ENCODE data around the gene APLN. TPM values are rescaled to one million over a fixed set of nuclear protein-coding genes. Genes with fewer than 3 reads are reported as not detected.

Gene APLN, protein sequence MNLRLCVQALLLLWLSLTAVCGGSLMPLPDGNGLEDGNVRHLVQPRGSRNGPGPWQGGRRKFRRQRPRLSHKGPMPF
- 1.2 TPM for polyA plus RNA-seq (2013, experiment 1 of 2)
- polyA plus RNA-seq (2013, experiment 2 of 2): 1.4 TPM

- H3K23ac ChIP-seq (ENCODE audit: low read depth, low read length, poor library complexity): no peak within 1 kb of the TSS
- peak within 1 kb of the TSS; percentile 77 for H3K4me2 ChIP-seq (ENCODE audit: insufficient read depth, low read length, poor library complexity, severe bottlenecking)
- H3K9ac ChIP-seq (ENCODE audit: low read depth, low read length, poor library complexity): peak within 1 kb of the TSS; percentile 60
- no peaks in the 10 kb centered on the region for H3K79me1 ChIP-seq (ENCODE audit: low read depth, low read length)
- no peaks in the 10 kb centered on the region for H3K36me3 ChIP-seq (replicated peaks in 1 of 2; ENCODE audit: control insufficient read depth in 2 of 2, insufficient read depth in 2 of 2, low read length in 2 of 2)
- no CpG with 5 or more reads among the region's 67 CpGs for WGBS, 2 donors (ENCODE audit: extremely low coverage in 2 of 2, insufficient read length in 2 of 2, insufficient replicate concordance in 1 of 2)
- H3K4me3 ChIP-seq (ENCODE audit: low read length in 2 of 2): peak within 1 kb of the TSS; percentile 56 to 76
- H2BK15ac ChIP-seq (ENCODE audit: low read length): no peak within 1 kb of the TSS
- H2BK120ac ChIP-seq (ENCODE audit: low read depth, low read length): no peak within 1 kb of the TSS
- H2AK5ac ChIP-seq (ENCODE audit: low read depth, low read length): no peak within 1 kb of the TSS
- peaks cover 8% of the 10 kb centered on the region in 2 donors for H3K4me1 ChIP-seq (ENCODE audit: control insufficient read depth in 2 of 2, insufficient read depth in 1 of 2, low read depth in 1 of 2, low read length in 2 of 2)
- no peak within 1 kb of the TSS for H3K14ac ChIP-seq (ENCODE audit: low read length)
- H4K8ac ChIP-seq (ENCODE audit: low read depth, low read length): no peak within 1 kb of the TSS
- H4K91ac ChIP-seq (ENCODE audit: low read depth, low read length, poor library complexity): no peak within 1 kb of the TSS
- peaks cover 0 to 2% of the 10 kb centered on the region in 2 donors for H3K9me3 ChIP-seq (replicated peaks in 1 of 2; ENCODE audit: control insufficient read depth in 2 of 2, insufficient read depth in 1 of 2, low read depth in 1 of 2, low read length in 2 of 2)
- H3K4ac ChIP-seq (ENCODE audit: low read length): no peak within 1 kb of the TSS
- peaks cover 0 to 17% (median 0%) of the 10 kb centered on the region in 3 experiments for H3K27me3 ChIP-seq (ENCODE audit: control insufficient read depth in 3 of 3, insufficient read depth in 3 of 3, low read depth in 1 of 3, low read length in 3 of 3)
- no peak within 1 kb of the TSS for H2BK5ac ChIP-seq (ENCODE audit: low read length)
- peak; percentile 20 for DNase-seq (ENCODE audit: low spot score)
- H3K18ac ChIP-seq (ENCODE audit: low read length): peak within 1 kb of the TSS; percentile 85
- H2BK12ac ChIP-seq (ENCODE audit: low read length): no peak within 1 kb of the TSS
- no peak within 1 kb of the TSS for H3K27ac ChIP-seq (replicated peaks; ENCODE audit: low read length)
- peak within 1 kb of the TSS; percentile 93 for H2AFZ ChIP-seq (ENCODE audit: low read length)
These were observed at the start of gene APLN for GRCh38 chrX:129654652-129655546. APLN (minus strand) TSS chrX:129654956; CDS start chrX:129654630, 326 bp downstream.

- H3K14ac ChIP-seq (ENCODE audit: low read length): no peak overlapping the region
- no peak overlapping the region for H3K18ac ChIP-seq (ENCODE audit: low read length)
- no peaks in the 10 kb centered on the region for H3K4me1 ChIP-seq (ENCODE audit: control insufficient read depth in 2 of 2, insufficient read depth in 1 of 2, low read depth in 1 of 2, low read length in 2 of 2)
- H3K9ac ChIP-seq (ENCODE audit: low read depth, low read length, poor library complexity): no peak overlapping the region
- no peaks in the 10 kb centered on the region for H3K36me3 ChIP-seq (replicated peaks in 1 of 2; ENCODE audit: control insufficient read depth in 2 of 2, insufficient read depth in 2 of 2, low read length in 2 of 2)
- no peak overlapping the region for H3K27ac ChIP-seq (replicated peaks; ENCODE audit: low read length)
- peaks cover 0 to 7% of the 10 kb centered on the region in 2 donors for H3K9me3 ChIP-seq (replicated peaks in 1 of 2; ENCODE audit: control insufficient read depth in 2 of 2, insufficient read depth in 1 of 2, low read depth in 1 of 2, low read length in 2 of 2)
- no peak overlapping the region for H3K4me3 ChIP-seq (ENCODE audit: low read length in 2 of 2)
- no peak overlapping the region for H3K23ac ChIP-seq (ENCODE audit: low read depth, low read length, poor library complexity)
- DNase-seq (ENCODE audit: low spot score): no peak
- no peak overlapping the region for H2BK15ac ChIP-seq (ENCODE audit: low read length)
- no peak overlapping the region for H2BK12ac ChIP-seq (ENCODE audit: low read length)
- H4K91ac ChIP-seq (ENCODE audit: low read depth, low read length, poor library complexity): no peak overlapping the region
- no peak overlapping the region for H4K8ac ChIP-seq (ENCODE audit: low read depth, low read length)
- no peaks in the 10 kb centered on the region for H3K79me1 ChIP-seq (ENCODE audit: low read depth, low read length)
- H2AK5ac ChIP-seq (ENCODE audit: low read depth, low read length): no peak overlapping the region
- no peak overlapping the region for H2BK120ac ChIP-seq (ENCODE audit: low read depth, low read length)
- H2BK5ac ChIP-seq (ENCODE audit: low read length): no peak overlapping the region
- H2AFZ ChIP-seq (ENCODE audit: low read length): no peak overlapping the region
- H3K4me2 ChIP-seq (ENCODE audit: insufficient read depth, low read length, poor library complexity, severe bottlenecking): no peak overlapping the region
- peaks cover 0 to 7% (median 0%) of the 10 kb centered on the region in 3 experiments for H3K27me3 ChIP-seq (ENCODE audit: control insufficient read depth in 3 of 3, insufficient read depth in 3 of 3, low read depth in 1 of 3, low read length in 3 of 3)
- no peak overlapping the region for H3K4ac ChIP-seq (ENCODE audit: low read length)
- WGBS, 2 donors (ENCODE audit: extremely low coverage in 2 of 2, insufficient read length in 2 of 2, insufficient replicate concordance in 1 of 2): no CpG with 5 or more reads among the region's 2 CpGs
These were observed 49.7 kb upstream of the APLN start for GRCh38 chrX:129704491-129704890.

GRCh38 chrX:129701624-129702069 lies 46.9 kb upstream of the APLN start:
- no CpG with 5 or more reads among the region's 8 CpGs for WGBS, 2 donors (ENCODE audit: extremely low coverage in 2 of 2, insufficient read length in 2 of 2, insufficient replicate concordance in 1 of 2)
- no peaks in the 10 kb centered on the region for H3K9me3 ChIP-seq (replicated peaks in 1 of 2; ENCODE audit: control insufficient read depth in 2 of 2, insufficient read depth in 1 of 2, low read depth in 1 of 2, low read length in 2 of 2)

GRCh38 chrX:129700536-129700935 lies 45.8 kb upstream of the APLN start:
- H2BK12ac ChIP-seq (ENCODE audit: low read length): no peak overlapping the region
- H3K18ac ChIP-seq (ENCODE audit: low read length): no peak overlapping the region
- H2BK5ac ChIP-seq (ENCODE audit: low read length): no peak overlapping the region
- H4K8ac ChIP-seq (ENCODE audit: low read depth, low read length): no peak overlapping the region
- no peak overlapping the region for H3K4ac ChIP-seq (ENCODE audit: low read length)
- H3K9me3 ChIP-seq (replicated peaks in 1 of 2; ENCODE audit: control insufficient read depth in 2 of 2, insufficient read depth in 1 of 2, low read depth in 1 of 2, low read length in 2 of 2): no peaks in the 10 kb centered on the region
- H2BK120ac ChIP-seq (ENCODE audit: low read depth, low read length): no peak overlapping the region
- H3K4me3 ChIP-seq (ENCODE audit: low read length in 2 of 2): no peak overlapping the region
- no peak overlapping the region for H2AFZ ChIP-seq (ENCODE audit: low read length)
- no CpG with 5 or more reads among the region's 4 CpGs for WGBS, 2 donors (ENCODE audit: extremely low coverage in 2 of 2, insufficient read length in 2 of 2, insufficient replicate concordance in 1 of 2)
- H2AK5ac ChIP-seq (ENCODE audit: low read depth, low read length): no peak overlapping the region
- no peak overlapping the region for H4K91ac ChIP-seq (ENCODE audit: low read depth, low read length, poor library complexity)
- H3K23ac ChIP-seq (ENCODE audit: low read depth, low read length, poor library complexity): no peak overlapping the region
- H3K9ac ChIP-seq (ENCODE audit: low read depth, low read length, poor library complexity): no peak overlapping the region
- peaks cover 0 to 21% (median 0%) of the 10 kb centered on the region in 3 experiments for H3K27me3 ChIP-seq (ENCODE audit: control insufficient read depth in 3 of 3, insufficient read depth in 3 of 3, low read depth in 1 of 3, low read length in 3 of 3)
- DNase-seq (ENCODE audit: low spot score): no peak
- H3K4me2 ChIP-seq (ENCODE audit: insufficient read depth, low read length, poor library complexity, severe bottlenecking): no peak overlapping the region
- H3K36me3 ChIP-seq (replicated peaks in 1 of 2; ENCODE audit: control insufficient read depth in 2 of 2, insufficient read depth in 2 of 2, low read length in 2 of 2): no peaks in the 10 kb centered on the region
- H3K4me1 ChIP-seq (ENCODE audit: control insufficient read depth in 2 of 2, insufficient read depth in 1 of 2, low read depth in 1 of 2, low read length in 2 of 2): no peaks in the 10 kb centered on the region
- no peak overlapping the region for H3K27ac ChIP-seq (replicated peaks; ENCODE audit: low read length)
- no peak overlapping the region for H2BK15ac ChIP-seq (ENCODE audit: low read length)
- H3K79me1 ChIP-seq (ENCODE audit: low read depth, low read length): no peaks in the 10 kb centered on the region
- no peak overlapping the region for H3K14ac ChIP-seq (ENCODE audit: low read length)

More at GRCh38 chrX:129701624-129702069, 46.9 kb upstream of the APLN start:
- H2BK12ac ChIP-seq (ENCODE audit: low read length): no peak overlapping the region
- no peaks in the 10 kb centered on the region for H3K79me1 ChIP-seq (ENCODE audit: low read depth, low read length)
- no peak overlapping the region for H2AFZ ChIP-seq (ENCODE audit: low read length)
- H3K36me3 ChIP-seq (replicated peaks in 1 of 2; ENCODE audit: control insufficient read depth in 2 of 2, insufficient read depth in 2 of 2, low read length in 2 of 2): no peaks in the 10 kb centered on the region
- H3K4me1 ChIP-seq (ENCODE audit: control insufficient read depth in 2 of 2, insufficient read depth in 1 of 2, low read depth in 1 of 2, low read length in 2 of 2): no peaks in the 10 kb centered on the region
- H3K23ac ChIP-seq (ENCODE audit: low read depth, low read length, poor library complexity): no peak overlapping the region
- no peak overlapping the region for H3K18ac ChIP-seq (ENCODE audit: low read length)
- no peak overlapping the region for H4K91ac ChIP-seq (ENCODE audit: low read depth, low read length, poor library complexity)
- H2AK5ac ChIP-seq (ENCODE audit: low read depth, low read length): no peak overlapping the region
- peaks cover 0 to 21% (median 0%) of the 10 kb centered on the region in 3 experiments for H3K27me3 ChIP-seq (ENCODE audit: control insufficient read depth in 3 of 3, insufficient read depth in 3 of 3, low read depth in 1 of 3, low read length in 3 of 3)
- no peak for DNase-seq (ENCODE audit: low spot score)
- H3K14ac ChIP-seq (ENCODE audit: low read length): no peak overlapping the region
- no peak overlapping the region for H2BK15ac ChIP-seq (ENCODE audit: low read length)
- H2BK5ac ChIP-seq (ENCODE audit: low read length): no peak overlapping the region
- no peak overlapping the region for H3K27ac ChIP-seq (replicated peaks; ENCODE audit: low read length)
- H4K8ac ChIP-seq (ENCODE audit: low read depth, low read length): no peak overlapping the region
- no peak overlapping the region for H3K9ac ChIP-seq (ENCODE audit: low read depth, low read length, poor library complexity)
- no peak overlapping the region for H3K4ac ChIP-seq (ENCODE audit: low read length)
- H3K4me3 ChIP-seq (ENCODE audit: low read length in 2 of 2): no peak overlapping the region
- no peak overlapping the region for H2BK120ac ChIP-seq (ENCODE audit: low read depth, low read length)
- no peak overlapping the region for H3K4me2 ChIP-seq (ENCODE audit: insufficient read depth, low read length, poor library complexity, severe bottlenecking)
